Measurements from ENCODE around the gene FBXO33. TPM values are rescaled to one million over a fixed set of nuclear protein-coding genes. Genes with fewer than 3 reads are reported as not detected.

The FBXO33 gene
- total and polyA plus RNA-seq, 2 of the 8 experiments (the other 6 are each of a cell fraction or from before 2014, with no cell fraction given) = 4.7 to 11.5 TPM

DNA sequence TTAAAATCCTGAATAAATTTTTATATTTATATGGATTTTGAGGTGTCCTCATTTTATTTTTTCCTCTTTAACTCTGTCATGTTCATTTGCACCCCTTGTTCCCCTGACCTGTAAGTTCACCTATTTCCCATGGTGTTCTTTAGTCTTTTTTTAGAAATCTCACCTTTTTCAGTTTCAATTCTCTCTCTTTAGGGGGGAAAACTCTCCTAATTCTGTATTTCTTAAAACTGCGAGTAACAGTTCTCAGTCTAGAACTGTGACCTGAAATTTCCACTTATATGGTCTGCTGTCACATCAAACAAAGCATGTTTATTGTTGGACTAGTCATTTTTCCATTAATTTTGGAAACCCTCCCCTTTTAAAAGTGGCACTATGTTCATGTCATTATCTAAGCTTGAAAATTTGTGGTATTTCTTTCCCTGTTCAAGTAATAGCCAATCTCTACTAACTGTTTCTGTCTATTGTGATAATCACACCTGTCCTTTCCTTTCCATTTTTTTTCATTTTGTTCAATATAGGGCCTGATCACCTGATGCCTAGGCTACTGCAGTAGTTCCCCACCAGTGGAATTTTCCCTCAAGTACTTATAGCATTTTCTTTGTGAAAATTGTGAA lies 14.0 kb upstream of the FBXO33 start:
- Histone ChIP-seq H2BK12ac (ENCODE audit: low read depth, low read length) (no peak overlapping the region), H2BK20ac (ENCODE audit: low read length) (no peak overlapping the region), H2AK5ac (ENCODE audit: low read depth, low read length) (no peak overlapping the region), H2BK15ac (ENCODE audit: low read length) (no peak overlapping the region), H3K4me2 (ENCODE audit: insufficient read depth in 1 of 2, low read depth in 2 of 2, low read length in 2 of 2) (no peak overlapping the region), H4K91ac (replicated peaks; ENCODE audit: insufficient read length, low read length) (no peak overlapping the region), H3K79me1 (ENCODE audit: low read depth, low read length) (no peaks in the 10 kb centered on the region), H3K4ac (replicated peaks; ENCODE audit: insufficient read length, low read depth, low read length) (no peak overlapping the region), H3K4me3 (ENCODE audit: extremely low read depth in 1 of 4, insufficient read depth in 2 of 4, low read depth in 3 of 4, low read length in 4 of 4) (no peak overlapping the region), H3K79me2 (ENCODE audit: control insufficient read depth in 1 of 2, insufficient read depth in 2 of 2, low read length in 2 of 2) (no peaks in the 10 kb centered on the region), H2BK120ac (replicated peaks; ENCODE audit: low read depth, low read length) (no peak overlapping the region), H3K27me3 (replicated peaks in 1 of 4; ENCODE audit: control insufficient read depth in 3 of 4, extremely low read depth in 1 of 4, insufficient read depth in 3 of 4, low read length in 3 of 4) (no peaks in the 10 kb centered on the region), H3K36me3 (ENCODE audit: control insufficient read depth in 2 of 4, insufficient read depth in 4 of 4, low read length in 3 of 4) (no peaks in the 10 kb centered on the region), H3K18ac (ENCODE audit: extremely low read depth, low read length) (no peak overlapping the region), H4K20me1 (replicated peaks in 1 of 2; ENCODE audit: control insufficient read depth in 1 of 2, insufficient read depth in 2 of 2, low read length in 2 of 2) (peaks cover 0 to 4% of the 10 kb centered on the region in 2 experiments), H3K9me3 (ENCODE audit: insufficient read depth in 2 of 2, low read depth in 1 of 2, low read length in 1 of 2) (no peaks in the 10 kb centered on the region), H3K23ac (ENCODE audit: insufficient read length) (no peak overlapping the region), H3K4me1 (replicated peaks in 1 of 4; ENCODE audit: control insufficient read depth in 3 of 4, insufficient read depth in 4 of 4, low read length in 3 of 4) (no peaks in the 10 kb centered on the region), H3K56ac (replicated peaks; ENCODE audit: insufficient read length, low read depth, low read length) (no peak overlapping the region), H2AFZ (ENCODE audit: low read length) (no peak overlapping the region), H2BK5ac (ENCODE audit: low read depth, low read length) (no peak overlapping the region), H4K5ac (ENCODE audit: insufficient read length, low read depth, low read length) (no peak overlapping the region), H3K14ac (ENCODE audit: insufficient read length) (no peak overlapping the region), H3K9ac (replicated peaks in 1 of 4; ENCODE audit: extremely low read depth in 1 of 4, low read depth in 3 of 4, low read length in 3 of 4) (no peak overlapping the region), H3K27ac (ENCODE audit: low read depth, low read length) (no peak overlapping the region), H3K23me2 (ENCODE audit: low read depth, low read length) (no peaks in the 10 kb centered on the region), H4K8ac (ENCODE audit: extremely low read depth, insufficient read depth, low read length) (no peak overlapping the region)
- ChIA-PET CTCF (ENCODE audit: partially characterized antibody) (interaction anchor here (1.6 kb wide), 1 partner anchor 215 kb away, joined by 3 read pairs; no protein-coding TSS in a partner anchor), POLR2A (ENCODE audit: partially characterized antibody) (interaction anchor here (1.0 kb wide), 1 partner anchor 13 kb away, joined by 4 read pairs; no protein-coding TSS in a partner anchor)
- WGBS, 2 experiments (ENCODE audit: extremely low coverage in 1 of 2, insufficient coverage in 1 of 2, insufficient read length in 1 of 2, insufficient replicate concordance in 2 of 2, low coverage in 1 of 2, low lambda C conversion rate in 2 of 2, missing lambda C conversion rate in 1 of 2) = 100% methylated on average over 1 of the region's 1 CpG; no CpG with 5 or more reads in 1 of the 2 experiments
- DNase-seq (ENCODE audit: low read depth in 1 of 2, low spot score in 2 of 2) = no peak
- no peak for FAIRE-seq
- TF ChIP-seq NRF1 (IDR thresholded peaks at IDR 0.05; ENCODE audit: low read depth, low read length) (no peak), HDAC6 (IDR thresholded peaks at IDR 0.05; ENCODE audit: low read depth, low read length) (no peak), RAD21 (IDR thresholded peaks at IDR 0.05 in 1 of 2, conservative IDR thresholded peaks at IDR 0.05 in 1 of 2; ENCODE audit: low read depth in 2 of 2, low read length in 2 of 2) (no peak), KDM4A (IDR thresholded peaks at IDR 0.05; ENCODE audit: low read depth, low read length, severe bottlenecking) (no peak), RFX5 (IDR thresholded peaks at IDR 0.05; ENCODE audit: borderline replicate concordance, low read depth, low read length) (no peak), NANOG (IDR thresholded peaks at IDR 0.05; ENCODE audit: insufficient read depth, low read depth, low read length, poor library complexity, severe bottlenecking) (no peak), MAFK (IDR thresholded peaks at IDR 0.05; ENCODE audit: low read depth, low read length) (no peak), YY1 (IDR thresholded peaks at IDR 0.05; ENCODE audit: low read depth, low read length) (no peak), CHD1 (IDR thresholded peaks at IDR 0.05; ENCODE audit: low read depth, low read length) (no peak), JUND (IDR thresholded peaks at IDR 0.05; ENCODE audit: low read length) (no peak), SIN3A (conservative IDR thresholded peaks at IDR 0.05 in 1 of 2, IDR thresholded peaks at IDR 0.05 in 1 of 2; ENCODE audit: low read depth in 1 of 2, low read length in 2 of 2) (no peak), CBX8 (IDR thresholded peaks at IDR 0.05; ENCODE audit: borderline replicate concordance, low read depth, low read length) (no peak), BCL11A (IDR thresholded peaks at IDR 0.05; ENCODE audit: low read depth in 2 of 2, low read length in 2 of 2) (no peak)

All from H1 (cell line).